ENCODE results near the gene GOSR1. TPM values are rescaled to one million over a fixed set of nuclear protein-coding genes. Genes with fewer than 3 reads are reported as not detected.
"Not testable (repeated sequence)": the region's sequence is repeated elsewhere in the genome, so short reads cannot be mapped to it uniquely, and the experiment has no call there.

GOSR1 gene
- total RNA-seq, 1 experiment from 2014 or later = 51.4 TPM

DNA sequence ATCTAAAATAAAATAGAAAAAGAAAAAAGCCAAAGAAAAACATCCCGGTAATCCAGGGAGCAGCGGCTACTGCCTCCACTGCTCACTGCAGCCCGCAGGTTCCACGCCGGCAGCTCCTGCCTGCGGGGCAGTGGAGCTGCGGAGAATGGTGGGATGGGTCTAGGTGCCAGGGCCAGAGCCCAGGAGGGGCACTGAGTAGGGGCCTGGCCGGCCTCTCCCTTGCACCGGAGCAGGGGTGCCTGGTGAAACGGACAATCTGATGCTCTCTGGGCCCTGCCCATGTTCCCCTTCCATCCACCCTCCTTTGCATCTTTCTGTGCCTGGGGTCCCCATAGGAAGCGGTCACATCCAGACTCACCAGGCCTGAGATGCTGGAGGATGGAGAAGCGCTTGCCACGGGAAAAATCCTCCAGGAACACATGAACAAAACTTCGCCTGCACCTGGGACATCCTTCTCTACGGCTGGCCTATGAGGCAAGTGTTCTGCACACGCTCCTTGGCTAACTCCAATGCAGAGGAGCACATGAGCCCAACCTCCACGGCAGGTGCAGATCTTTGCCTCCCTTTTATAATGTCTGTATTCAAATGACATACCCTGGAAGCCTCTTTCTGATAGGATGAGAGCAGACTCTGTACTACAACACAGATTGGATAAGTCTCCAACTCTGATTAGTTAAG, 98.6 kb downstream of the GOSR1 start:
- not testable (repeated sequence) for DNase-seq (ENCODE audit: low spot score)

DNA sequence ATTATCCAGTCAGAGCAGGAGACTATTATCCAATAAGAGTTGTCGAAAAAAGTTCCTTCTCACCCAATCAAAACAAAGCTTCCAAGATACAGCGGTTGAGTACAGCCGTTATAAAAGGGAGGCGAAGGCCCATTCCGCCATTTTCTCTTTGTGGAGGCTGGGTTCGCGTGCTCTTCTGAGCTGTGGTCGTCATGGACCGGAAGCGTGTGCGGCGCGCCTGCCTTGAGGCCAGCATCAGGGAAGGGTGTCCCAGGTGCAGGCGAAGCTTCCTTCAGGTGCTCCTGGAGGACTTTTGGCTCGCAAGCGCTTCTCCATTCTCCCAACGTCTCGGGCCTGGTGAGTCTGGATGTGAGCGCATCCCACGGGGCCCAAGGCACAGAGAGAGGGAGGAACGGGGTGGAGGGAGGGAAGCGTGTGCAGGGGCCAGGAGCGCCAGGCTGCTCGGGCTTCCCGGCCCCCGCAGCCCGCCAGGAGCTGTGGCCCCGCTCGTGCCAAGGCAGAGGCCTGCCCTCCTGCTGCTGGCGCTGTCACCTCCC, 99.2 kb downstream of the GOSR1 start:
- DNase-seq (ENCODE audit: low spot score) = no peak

Other genes starting within 250 kb of the GOSR1 start
- not detected in 2 replicates for gene SLC6A4, start 241.7 kb upstream of the GOSR1 start, total RNA-seq (2014; rRNA removed; shearing (Covaris generic))
- 32.9 and 48.8 TPM in 2 replicates for gene BLMH, start 185.5 kb upstream of the GOSR1 start, total RNA-seq (2014; rRNA removed; shearing (Covaris generic))
- gene TMIGD1, start 143.4 kb upstream of the GOSR1 start, total RNA-seq (2014; rRNA removed; shearing (Covaris generic)) = not detected in 2 replicates
- 37.9 and 40.8 TPM in 2 replicates for gene CPD, start 98.5 kb upstream of the GOSR1 start, total RNA-seq (2014; rRNA removed; shearing (Covaris generic))

Data from H4 (cell line).